CD4-positive, alpha-beta T cell treated with Interleukin-17A for 1 hour (primary cell): ENCODE results near the gene LRRC61.
"Not testable (repeated sequence)": the region's sequence is repeated elsewhere in the genome, so short reads cannot be mapped to it uniquely, and the experiment has no call there.

Experiments used
- DNase-seq: peaks from one replicate; pipeline ENCODE4 v3.0.0-alpha.2; 2020

Gene LRRC61

DNA sequence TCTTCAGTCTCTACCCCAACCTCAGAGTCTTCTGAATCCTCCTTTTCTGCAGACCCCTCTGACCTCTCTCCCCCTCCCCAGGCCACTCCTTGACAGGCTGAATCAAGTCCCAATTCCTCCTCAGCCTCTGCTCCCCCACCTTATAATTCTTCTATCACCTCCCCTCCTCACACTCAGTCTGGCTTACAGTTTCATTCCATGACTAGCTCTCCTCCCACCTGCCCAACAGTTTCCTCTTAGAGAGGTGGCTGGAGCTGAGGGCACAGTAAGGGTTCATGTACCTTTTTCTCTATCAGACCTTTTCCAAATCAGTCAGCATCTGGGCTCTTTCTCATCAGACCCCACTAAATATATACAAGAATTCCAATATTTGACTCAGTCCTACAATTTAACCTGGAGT is 14.6 kb upstream of the LRRC61 start:
- DNase-seq: no peak

- DNase-seq: no peak
These were observed 12.0 kb upstream of the LRRC61 start for GRCh38 chr7:150311146-150311545.

DNA sequence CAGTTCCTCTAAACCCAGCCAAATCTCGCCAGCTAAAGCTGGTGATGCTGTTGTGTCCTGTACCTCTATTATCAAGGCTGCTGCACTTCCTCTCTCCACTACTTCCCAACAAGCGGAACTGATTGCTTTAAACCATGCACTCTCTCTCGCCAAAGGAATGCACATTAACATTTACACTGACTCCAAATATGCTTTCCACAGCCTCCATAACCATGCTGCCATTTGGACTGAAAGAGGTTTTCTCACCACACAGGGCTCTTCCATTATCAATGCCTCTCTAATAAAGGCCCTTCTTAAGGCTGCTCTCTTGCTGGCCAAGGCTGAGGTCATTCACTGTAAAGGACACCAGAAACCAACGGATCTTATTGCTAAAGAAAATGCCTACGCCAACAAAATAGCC is 11.4 kb upstream of the LRRC61 start:
- DNase-seq: no peak

GRCh38 chr7:150312649-150313366 is 10.3 kb upstream of the LRRC61 start:
- not testable (repeated sequence) for DNase-seq

GRCh38 chr7:150313367-150313809 is 9.8 kb upstream of the LRRC61 start:
- DNase-seq: no peak

- no peak for DNase-seq
These were observed 9.3 kb upstream of the LRRC61 start for GRCh38 chr7:150313870-150314269.

- no peak for DNase-seq
These were observed 8.4 kb upstream of the LRRC61 start for GRCh38 chr7:150314639-150315239.

DNA sequence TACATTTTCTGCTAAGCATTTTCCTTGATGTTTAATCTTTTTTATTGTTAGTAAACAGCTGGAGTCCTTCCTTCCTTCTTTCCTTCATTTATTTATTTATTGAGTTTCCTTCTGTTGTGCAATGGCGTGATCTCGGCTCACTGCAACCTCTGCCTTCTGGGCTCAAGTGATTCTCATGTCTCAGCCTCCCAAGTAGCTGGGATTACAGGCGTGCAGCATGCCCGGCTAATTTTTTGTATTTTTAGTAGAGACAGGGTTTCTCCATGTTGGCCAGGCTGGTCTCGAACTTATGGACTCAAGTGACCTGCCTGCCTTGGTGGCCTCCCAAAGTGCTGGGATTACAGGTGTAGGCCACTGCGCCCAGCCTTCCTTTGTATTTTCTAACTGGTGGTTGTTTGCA is 6.2 kb upstream of the LRRC61 start:
- DNase-seq: not testable (repeated sequence)

GRCh38 chr7:150317748-150318444 is 5.3 kb upstream of the LRRC61 start:
- DNase-seq: no peak

GRCh38 chr7:150321788-150322113 is 1.4 kb upstream of the LRRC61 start:
- DNase-seq: no peak

DNA sequence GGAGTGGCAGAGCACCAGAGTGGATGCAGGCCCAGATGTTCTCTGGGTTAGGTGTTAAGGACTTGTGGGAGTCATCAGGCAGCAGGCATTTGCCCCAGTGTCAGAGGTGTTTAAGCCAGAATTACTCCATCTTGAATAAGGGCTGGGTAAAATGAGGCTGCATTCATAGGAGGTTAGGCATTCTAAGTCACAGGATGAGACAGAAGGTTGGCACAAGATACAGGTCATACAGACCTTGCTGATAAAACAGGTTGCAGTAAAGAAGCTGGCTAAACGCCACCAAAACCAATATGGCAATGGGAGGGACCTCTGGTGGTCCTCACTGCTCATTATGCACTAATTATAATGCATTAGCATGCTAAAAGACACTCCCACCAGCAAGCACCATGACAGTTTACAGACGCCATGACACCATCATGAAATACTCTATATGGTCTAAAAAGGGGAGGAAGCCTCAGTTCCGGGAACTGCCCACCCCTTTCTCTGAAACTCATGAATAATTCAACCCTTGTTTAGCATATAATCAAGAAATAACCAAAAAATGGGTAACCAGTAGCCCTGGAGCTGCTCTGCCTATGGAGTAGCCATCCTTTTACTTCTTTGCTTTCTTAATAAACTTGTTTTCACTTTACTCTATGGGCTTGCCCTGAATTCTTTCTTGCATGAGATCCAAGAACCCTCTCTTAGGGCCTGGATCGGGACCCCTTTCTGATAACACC is 882 bp upstream of the LRRC61 start:
- DNase-seq: peak; percentile 76

DNA sequence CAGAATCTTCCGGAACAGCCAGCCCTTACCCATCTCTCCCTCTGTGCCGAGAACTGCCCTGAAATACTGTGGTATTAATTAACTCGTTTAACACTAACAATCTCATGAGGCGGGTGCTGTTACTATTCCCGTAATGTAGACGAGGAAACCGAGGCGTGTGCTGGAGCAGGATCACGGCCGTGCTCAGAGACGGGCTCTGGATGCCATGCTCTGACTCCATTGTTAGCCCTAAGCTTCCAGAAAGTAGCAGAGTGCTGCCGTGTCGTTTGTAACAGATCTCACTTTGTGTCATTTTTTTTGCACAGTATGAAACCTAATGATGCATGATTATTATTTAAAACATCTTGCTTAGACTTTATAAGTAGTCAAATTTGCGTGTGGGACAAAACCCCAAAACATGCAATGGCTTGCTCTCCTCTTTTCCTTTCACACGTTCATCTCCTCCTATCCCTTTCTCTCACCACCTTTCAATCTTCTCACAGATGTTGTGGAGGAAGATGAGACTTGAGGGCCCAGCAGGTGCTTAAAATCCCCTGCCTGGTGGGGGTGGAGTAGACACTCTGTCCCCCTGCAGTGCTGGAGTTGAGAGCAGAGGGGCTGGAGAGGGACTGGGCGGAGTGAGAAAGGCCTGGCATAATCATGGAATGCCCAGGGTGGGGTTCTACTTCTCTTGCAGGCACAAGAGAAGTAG is 672 bp downstream of the LRRC61 start:
- DNase-seq: no peak

GRCh38 chr7:150324373-150324961 is 1.3 kb downstream of the LRRC61 start:
- DNase-seq: no peak

DNA sequence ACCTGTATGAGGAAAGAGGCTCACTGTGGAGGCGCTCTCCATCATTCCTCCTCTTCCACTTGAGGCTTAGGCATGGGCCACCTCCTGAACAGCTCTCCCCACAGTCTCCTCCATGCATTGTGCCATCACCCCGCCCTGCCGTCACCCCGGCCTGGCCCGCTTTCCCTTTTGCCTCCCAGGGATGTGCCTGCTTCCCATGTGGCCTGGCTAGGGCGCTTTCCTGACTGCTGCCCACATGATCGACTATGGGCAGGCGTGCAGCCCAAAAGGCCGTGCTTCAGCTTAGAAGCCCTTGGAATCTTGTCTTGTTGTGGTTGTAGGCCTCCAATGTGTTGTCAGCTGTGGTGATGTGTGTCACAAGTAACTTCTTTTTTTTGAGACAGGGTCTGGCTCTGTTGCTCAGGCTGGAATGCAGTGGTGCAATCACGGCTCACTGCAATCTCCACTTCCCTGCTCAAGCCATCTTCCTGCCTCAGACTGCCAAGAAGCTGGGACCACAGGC is 2.0 kb downstream of the LRRC61 start:
- DNase-seq: no peak

DNA sequence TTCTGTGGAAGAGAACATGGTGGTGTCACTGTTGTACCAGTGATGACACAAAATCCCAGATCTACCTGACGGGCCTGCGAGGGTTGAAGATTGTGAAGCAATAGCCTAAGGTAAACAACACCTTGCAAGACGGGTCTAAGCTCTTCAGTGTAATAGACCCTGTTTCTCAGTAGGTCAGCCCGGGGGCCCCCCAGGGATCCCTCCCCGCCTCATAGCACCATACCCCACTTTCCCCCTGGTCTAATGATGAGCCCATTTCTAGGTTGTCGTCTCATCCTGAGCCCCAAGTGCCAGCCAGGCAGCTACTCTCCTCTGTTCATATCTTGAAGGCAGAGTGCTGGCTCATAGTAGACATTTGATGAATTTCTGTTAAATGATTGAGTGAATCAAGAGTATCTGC is 2.7 kb downstream of the LRRC61 start:
- no peak for DNase-seq

DNA sequence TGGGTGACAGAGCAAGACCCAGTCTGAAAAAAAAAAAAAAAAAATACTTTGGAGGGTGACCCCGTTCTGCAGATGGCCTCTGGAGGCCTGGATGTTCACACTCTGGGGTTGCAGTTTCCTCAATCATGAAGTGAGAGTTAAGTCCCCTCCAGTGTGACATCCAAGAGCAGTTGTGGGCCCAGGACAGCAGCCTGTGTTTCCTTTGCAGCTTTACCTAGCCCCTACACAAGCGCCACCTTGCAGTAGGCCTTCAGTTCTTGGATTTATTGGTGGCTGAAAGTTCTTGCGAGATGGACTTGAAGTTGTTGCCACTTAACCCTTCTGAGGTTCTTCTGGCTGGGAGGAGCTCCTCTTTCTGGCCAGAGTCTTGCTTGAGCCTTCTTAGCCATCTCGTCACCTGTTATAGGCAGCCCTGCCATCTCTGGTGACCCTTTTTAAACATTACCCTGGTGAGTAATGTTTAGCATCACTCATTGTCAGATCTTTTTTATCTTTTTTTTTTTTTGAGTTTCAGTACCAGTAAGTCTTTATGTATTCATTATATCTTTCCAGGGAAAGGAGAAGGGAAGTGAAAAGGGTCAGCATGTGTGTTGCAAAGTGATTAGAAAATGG is 3.6 kb downstream of the LRRC61 start:
- no peak for DNase-seq

DNA sequence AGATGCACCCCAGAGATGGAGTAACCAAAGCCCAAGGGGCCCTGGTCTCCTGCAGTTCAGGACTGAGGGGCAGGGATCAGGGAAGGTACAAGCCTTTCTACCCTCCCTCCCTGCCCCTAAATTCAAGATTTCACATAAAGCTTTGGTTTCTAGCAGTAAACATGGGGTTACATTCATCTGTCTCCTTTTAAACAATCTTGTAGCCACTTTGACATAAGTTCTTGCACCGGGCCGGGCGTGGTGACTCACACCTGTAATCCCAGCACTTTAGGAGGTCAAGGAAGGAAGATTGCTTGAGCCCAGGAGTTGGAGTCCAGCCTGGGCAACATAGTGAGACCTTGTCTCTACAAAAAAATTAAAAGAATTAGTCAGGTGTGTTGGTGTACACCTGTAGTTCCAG is 4.2 kb downstream of the LRRC61 start:
- DNase-seq: no peak

DNA sequence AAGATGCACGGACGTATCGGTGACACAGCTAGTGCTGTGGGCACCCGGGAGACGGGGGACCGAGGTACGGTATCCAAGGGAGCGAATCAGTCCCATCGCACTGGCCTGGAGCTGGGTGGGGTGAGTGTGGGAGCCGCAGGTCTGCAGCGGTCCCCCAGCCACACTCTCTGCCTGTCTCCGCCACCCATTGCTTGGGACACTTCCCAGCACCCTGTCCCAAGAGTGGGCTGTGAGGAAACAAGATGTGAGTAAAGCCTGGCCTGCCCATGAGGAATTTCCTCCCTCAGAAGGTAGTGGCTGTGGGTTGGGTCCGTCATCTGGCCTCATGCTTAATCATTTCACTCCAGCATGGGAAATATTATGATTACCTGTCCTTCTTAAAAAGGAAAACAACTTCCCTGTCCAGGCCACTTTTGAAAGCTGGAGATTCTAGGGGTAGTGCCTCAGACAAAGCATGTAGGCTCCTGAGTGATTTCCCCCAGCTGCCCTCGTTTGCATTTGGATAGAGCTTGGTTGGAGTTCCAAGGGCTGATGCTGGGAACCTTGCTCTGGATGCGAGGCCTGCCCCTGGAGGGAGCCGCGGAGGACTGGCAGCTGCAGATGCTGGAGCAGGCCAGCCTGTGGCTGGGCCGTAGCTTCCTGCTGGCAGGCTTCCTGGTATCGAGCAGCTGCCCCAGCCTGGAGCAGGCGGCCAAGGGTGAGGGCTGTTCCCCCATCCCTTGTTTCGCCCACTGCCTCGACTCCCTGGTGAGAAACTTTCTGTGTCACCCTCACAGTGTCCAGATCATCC is 6.4 kb downstream of the LRRC61 start:
- DNase-seq: no peak

- no peak for DNase-seq
These were observed 7.2 kb downstream of the LRRC61 start for GRCh38 chr7:150330211-150330885.

DNA sequence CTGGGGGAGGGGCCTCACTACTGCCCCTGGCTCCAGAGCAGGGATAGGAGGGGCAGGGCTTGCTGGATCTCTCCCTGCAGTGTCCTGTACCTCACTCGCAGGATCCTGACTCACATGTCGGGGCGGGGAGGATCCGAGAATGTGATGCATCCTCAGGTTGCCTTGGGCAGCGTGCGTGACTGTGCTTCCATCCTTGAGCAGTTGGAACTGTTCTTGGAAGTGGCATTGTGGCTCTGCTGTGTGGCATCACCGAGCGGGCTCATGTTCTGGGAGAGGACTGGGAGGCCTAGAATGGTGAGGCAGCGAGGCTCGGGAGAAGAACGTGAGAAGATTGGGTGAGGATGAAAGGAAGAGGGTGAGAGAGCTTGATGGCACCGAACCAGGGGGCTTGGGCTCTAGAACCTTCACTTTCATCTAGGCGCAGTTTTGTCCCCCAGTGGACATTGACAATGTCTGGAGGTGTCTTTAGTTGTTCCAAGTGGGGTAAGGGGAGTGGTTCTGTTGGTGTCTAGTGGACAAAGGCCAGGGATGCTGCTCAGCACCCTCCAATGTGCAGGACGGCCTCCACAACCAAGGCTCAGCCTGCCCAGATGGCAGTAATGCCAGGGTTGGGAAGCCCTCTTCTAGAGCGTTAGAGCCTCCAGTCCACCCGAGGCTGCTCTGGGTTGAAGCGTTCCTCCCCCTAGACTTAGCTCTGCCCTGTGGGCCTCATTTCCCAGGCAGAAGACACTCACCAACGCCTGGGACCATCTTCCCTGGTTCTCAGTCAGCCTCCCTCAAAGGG is 9.9 kb downstream of the LRRC61 start:
- DNase-seq: no peak
